GM19463 (cell line): ENCODE data around the gene TRIP10.

ENCODE experiments used
- ATAC-seq: cut with Tn5 transposase; IDR thresholded peaks from one replicate; pipeline ENCODE4 v1.9.1; 2021; ENCODE audit warnings: mild to moderate bottlenecking, moderate library complexity; ENCODE audit not compliant: unreplicated experiment

TRIP10 gene

DNA sequence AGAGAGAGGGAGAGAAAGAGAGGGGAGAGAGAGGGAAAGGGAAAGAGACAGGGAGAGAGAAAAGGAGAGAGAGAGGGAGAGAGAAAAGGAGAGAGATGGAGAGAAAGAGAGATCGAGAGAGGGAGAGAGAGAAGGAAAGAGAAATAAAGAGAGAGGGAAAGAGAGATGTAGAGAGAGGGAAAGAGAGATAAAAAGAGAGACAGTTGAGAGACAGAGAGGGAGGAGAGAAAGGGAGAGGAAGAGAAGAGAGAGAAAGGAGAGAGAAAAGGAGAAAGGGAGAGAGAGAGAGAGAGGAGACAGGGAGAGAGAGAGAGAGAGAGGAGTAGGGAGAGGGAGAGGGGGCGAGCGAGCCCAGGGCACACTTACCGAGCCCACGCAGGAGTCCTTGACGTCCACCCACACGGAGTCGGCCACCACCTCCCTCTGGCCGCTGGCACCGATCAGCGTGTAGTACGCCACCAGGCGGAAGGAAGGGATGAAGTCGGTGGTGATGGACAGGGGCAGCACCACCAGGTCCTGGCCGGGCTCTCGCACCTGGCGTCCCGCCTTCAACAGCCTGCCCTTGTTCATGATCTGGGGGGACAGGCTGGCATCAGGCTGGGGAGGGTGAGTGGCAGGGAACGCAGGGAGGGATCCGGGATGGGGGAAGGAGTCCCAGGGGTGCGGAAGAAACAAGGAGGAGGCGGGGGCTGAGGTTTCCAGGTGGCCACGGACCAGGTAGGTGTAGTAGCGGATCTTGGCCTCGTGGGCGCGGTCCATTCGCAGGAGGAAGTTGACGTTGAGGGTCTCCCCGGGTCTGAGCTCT, 29.0 kb upstream of the TRIP10 start:
- no peak for ATAC-seq

DNA sequence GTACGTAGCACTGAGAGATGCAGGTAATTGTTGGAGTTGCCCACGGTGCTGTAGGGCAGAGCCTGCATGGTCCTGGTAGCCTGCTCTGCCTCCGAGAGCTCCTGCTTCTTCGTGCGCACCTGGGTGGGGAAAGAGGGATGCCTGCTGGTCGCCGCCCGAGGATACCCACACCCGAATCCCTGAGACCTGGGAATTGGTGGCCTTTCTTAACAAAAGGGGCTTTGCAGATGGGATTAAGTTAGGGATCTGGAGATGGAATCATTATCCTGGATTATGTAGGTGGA, 28.5 kb upstream of the TRIP10 start:
- ATAC-seq, result no peak

DNA sequence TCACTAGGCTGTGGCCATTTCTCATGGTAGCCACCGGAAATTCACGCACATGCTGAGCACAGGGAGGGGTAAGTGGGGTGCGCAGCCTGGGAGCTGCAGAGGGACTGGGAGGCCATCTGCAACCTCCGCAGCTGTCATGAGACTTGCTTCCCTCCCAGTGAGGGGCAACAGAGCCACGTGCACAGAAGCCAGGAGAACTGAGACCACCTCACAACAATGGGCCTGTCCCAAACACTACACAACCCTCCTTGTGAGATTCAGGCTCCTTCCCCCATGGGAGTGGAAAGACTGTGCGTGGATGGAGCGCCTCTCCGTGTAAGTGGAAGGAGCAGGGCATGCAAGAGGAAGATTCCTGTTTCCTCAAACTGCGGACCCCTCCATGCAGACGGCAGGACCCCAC, 27.9 kb upstream of the TRIP10 start:
- no peak for ATAC-seq

DNA sequence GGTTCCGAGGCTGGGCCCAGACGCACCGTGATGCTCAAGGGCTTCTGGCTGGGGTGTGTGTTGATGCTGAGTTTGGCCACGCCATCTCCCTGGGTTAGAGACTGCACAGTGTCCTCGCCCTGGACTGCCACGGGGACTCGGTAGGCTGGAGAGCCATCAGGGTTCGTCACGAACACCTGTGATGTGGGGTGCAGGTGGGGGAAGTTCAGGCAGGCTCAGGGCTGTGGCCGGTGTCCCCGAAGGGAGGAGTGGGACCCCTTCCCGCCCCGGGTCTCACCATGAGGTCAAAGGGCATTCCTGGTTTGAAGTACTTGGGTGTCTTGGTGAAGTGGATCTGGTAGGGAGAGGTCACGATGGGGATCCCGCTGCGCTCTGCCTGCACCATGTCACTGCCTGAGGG, 27.2 kb upstream of the TRIP10 start:
- no peak for ATAC-seq

DNA sequence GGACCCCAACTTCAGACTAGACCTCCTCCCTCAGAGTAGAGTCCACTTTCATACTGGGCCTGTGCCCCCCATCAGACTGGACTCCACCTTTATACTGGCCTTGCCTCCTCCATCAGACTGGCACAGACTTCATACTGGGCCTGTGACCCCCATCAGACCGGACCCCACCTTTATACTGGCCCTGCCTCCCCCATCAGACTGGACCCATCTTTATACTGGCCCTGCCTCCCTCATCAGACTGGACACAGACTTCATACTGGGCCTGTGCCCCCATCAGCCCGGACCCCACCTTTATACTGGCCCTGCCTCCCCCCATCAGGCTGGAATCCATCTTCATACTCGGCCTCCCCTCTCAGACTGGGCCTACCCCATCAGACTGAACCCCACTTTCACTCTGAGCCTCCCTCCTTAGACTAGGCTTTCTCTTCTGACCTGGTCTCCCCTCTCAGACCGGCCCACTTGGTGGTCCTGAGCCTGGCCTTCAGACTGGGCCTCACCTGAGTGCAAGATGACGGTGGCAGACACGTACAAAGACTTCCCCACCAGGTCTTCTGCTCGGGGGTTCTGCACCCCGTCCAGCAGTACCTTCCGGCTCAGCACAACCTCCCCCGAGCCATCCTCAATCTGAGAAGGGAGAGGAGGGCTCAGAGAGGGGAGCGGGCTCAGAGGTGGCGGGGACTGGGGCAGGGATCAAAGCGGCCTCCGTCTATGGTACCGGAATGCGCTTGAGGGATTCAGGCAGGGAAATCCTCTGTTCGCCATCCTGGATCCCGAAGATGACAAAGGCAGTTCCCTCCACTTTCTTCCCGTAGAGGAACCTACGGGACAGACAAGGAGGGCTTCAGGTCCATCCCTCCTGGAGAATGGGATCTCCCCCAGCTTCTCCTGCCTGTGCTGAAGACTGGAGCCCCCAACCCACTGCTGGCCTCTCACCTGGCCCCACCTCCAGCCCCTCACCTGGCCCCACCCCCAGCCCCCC, 26.5 kb upstream of the TRIP10 start:
- ATAC-seq, result no peak

DNA sequence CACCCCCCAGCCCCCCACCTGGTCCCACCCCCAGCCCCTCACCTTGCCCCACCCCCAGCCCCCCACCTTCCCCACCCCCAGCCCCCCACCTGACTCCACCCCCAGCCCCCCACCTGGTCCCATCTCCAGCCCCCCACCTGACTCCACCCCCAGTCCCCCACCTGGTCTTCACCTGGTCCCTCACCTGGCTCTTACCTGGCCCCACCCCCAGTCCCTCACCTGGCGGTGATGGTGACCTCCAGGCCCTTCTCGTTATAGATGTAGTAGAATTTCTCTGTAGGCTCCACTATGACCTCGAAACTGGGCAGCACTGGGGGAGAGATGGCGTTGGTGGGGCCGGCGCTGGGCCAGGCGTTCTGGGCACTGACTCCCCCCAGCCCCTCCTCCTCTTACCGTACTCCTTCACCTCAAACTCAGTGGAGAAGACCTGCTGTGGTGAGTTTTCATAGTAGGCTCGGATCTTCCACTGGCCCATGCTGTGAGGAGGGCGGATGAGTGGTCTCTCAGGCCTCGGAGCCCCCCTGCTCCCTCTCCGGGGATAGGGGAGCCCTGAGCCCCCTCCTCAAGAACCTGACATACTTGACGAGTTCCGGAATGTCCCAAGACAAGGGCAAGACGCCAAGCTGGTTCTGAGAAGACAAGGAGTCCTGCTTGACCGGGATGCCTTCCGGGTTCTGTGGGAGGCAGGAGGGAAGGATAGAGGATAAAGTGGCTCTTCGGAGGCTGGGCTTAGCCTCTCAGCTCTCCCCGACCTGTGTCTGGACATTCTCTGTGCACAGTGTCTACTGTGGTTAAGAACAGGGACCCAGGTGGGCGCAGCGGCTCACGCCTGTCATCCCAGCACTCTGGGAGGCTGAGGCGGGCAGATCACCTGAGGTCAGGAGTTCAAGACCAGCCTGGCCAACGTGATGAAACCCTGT, 25.4 kb upstream of the TRIP10 start:
- ATAC-seq, result no peak

DNA sequence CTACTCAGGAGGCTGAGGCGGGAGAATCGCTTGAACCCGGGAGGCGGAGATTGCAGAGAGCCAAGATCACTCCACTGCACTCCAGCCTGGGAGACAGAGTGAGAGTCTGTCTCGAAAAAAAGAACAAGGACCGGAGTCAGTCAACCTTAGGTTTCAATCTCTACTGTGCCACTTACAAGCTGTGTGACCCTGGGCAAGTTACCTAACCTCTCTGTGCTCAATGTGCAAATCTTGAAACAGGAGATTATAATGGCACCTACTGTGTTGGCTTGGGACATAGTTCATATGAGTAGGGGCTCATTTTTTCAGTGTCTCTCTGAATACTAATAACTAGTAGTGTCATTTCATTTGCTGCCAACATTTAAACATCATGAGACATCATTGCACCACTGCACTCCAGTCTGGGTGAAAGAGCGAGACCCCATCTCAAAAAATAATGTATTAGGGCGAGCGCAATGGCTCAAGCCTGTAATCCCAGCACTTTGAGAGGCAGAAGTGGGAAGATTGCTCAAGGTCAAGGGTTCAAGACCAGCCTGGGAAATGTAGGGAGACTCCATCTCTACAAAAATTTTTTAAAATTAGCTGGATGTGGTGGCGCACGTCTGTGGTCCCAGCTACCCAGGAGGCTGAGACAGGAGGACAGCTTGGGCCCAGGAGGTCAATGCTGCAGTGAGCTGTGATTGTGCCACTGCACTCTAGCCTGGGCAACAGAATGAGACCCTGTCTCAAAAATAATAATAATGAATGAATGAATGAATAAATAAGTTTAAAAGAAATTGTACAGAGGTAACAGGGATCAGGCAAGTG, 24.5 kb upstream of the TRIP10 start:
- no peak for ATAC-seq

DNA sequence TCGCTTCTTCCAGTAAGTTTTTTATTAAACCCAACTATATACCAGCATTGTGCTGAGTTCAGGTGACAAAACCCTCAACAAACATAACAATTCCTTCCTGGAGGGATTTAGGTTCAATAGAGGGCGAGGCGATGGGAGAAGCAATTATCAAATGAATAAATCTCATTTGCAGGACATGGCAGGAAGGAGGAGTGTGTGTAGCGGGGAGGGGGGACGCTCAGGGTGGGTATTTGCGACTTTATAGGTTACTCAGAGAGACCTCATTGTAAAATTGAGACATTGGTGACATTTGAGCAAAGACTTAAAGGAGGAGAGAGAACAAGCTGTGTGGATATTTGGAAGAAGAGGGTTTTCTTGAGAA, 22.9 kb upstream of the TRIP10 start:
- ATAC-seq, result no peak

DNA sequence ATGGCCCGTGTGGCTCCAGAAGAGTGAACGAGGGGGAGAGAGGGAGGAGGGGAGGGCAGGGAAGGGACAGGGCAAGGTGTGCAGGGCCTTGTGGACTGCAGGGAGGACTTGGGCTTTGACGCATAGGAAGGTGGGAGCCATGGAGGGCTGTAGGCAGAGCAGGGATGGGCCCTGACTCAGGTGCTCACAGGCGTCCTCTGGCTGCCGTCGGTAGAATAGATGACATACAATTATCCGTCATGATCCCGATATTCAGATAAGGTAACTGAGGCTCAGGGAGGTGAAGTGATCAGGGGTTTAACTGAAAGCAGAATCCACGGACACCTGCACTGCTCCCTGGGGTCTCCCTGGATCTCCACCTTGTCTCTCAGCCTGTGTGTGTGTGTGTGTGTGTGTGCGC, 22.4 kb upstream of the TRIP10 start:
- ATAC-seq, result no peak

DNA sequence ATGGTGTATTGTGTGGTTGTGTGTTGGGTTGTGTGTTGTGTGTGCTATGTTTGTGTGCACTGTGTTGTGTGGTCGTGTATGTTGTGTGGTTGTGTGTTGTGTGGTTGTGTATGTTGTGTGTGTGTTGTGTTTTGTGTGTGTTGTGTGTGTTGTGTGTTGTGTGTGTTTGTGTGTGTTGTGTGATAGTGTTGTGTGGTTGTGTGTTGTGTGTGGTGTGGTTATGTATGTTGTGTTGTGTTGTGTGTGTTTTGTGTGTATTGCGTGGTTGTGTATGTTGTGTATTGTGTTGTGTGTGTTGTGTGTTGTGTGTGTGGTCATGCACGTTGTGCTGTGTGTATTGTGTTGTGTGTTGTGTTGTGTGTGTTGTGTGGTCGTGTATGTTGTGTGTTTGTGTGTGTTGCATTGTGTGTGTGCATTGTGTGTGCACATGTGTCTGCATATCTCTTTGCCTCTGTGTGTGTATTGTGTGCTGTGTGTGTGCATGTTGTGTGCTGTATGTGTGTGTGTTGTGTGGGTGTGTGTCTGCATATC, 22.0 kb upstream of the TRIP10 start:
- ATAC-seq, result no peak

DNA sequence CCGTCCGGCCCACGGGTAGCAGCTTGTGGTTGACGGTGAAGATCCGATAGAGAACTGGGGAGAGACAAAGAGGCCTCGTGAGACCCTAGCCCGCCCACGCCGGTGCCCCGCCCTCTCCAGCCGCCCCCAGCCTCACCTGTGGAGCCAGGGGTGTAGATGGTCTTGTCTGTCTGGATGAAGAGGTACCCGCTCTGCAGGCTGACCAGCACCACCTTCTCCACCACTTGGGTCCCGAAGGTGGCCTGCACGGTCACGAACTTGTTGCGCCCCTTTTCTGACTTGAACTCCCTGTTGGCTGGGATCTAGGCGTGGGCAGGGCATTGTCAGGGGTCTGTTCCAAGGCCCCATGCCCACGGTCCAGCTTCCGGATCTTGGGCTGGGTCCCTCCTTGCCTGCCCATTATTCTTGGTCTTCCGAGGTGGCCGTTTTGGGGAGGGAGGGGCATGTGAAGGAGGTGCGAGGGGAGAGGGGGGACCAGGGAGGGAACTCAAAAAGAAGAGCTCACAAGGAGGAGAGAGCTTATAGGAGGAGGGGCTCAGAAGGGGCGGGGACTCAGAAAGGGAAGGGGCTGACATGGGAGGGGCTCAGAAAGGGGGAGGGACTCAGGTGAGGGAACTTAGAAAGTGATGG, 21.3 kb upstream of the TRIP10 start:
- no peak for ATAC-seq

DNA sequence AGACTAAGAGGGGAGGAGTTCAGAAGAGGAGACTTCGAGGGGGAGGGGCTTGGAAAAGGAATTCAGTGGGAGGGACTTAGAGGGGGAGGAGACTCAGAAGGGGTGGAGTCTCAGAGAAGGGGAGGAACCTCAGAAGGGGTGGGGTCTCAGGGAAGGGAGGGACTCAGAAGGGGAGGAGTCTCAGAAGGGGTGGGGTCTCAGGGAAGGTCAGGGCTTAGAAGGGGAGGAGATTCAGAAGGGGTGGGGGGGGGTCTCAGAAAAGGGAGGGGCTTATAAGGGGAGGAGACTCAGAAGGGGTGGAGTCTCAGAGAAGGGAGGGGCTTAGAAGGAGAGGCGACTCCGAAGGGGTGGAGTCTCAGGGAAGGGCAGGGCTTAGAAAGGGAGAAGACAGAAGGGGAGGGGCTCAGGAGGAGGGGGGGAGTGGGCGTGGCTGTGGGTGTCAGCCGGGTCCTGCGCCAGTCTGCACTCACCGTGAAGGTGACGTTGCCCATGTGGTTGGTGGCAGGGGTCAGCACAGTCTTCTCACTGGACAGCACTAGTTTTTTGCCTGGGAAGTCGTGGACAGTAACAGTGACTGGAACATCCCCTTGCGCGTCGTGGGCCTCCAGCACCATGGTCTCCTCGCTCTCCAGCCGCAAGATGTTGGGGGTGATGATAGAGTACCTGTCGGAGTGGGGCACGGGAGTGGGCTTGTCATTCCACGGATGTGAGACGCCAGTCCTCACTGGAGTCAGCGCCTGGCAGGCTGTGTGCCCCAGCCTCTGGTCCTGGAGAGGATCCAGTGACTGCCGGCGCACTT, 20.5 kb upstream of the TRIP10 start:
- ATAC-seq, result no peak

DNA sequence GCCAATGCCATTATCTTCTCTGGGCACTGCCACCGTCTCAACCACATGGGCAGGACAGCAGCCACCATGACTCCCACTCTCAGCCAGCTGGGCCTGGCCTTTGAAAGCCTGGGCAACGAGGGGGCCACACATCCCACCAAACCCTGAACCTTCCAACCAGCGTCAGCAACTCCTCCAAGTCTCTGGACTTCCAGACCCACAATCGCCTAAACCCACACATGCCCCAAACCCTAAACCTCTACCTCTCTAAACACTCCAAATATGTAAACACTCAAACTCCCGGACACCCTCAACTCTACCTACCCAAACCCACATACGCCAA, 20.0 kb upstream of the TRIP10 start:
- ATAC-seq, result no peak

DNA sequence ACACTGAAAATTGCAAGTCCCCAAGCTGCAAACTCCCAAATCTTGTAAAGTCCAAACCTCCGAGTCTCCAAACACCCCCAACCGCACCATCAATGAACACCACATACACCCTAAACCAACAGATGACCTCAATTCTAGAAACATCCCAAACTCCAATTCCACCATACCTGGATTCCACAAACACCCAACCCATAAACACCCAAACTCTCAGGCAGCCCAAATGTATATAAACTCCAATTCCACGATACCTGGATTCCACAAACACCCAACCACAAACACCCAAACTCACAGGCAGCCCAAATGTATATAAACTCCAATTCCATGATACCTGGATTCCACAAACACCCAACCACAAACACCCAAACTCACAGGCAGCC, 19.5 kb upstream of the TRIP10 start:
- ATAC-seq, result no peak

DNA sequence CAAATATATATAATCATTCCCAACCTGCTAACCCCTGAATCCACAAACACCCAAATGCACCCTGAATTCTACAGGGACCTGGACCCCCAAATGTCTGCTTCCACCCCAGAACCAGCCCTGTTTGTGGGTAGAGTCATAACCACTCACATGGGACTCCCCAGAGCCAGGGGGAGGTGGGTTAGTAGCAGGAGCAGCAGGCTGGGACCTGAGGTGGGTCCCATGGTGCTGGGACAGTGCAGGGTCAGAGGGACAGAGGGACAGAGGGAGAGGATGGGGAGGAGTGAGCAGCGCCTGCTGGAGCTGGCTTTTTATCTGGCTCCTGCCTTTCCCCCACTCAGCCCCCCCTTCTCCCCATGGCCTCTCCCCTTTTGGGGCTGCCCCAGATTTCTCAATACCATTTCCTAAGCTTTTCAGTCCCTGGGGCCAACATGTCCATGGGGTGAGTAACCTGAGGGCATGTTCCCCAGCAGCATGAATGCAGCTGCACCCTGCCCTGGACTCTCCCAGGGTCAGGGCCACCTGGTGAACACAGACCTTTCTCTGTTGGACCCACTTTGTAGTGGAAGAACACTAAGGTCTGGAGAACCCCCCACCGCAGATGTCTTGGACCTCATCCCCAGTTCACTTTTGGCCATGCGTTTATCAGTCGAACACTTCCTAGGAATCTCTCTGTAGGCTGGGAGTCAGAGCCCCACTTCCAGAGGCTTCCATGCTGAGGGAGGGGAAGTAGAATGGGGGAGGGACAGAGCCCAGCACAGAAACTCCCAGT, 18.9 kb upstream of the TRIP10 start, which contains the start of gene C3:
Gene C3, minus strand, starts transcription at position 282 of the 769 bp plus-strand sequence. Its CDS starts 61 bp downstream, at position 221.
- no peak for ATAC-seq

DNA sequence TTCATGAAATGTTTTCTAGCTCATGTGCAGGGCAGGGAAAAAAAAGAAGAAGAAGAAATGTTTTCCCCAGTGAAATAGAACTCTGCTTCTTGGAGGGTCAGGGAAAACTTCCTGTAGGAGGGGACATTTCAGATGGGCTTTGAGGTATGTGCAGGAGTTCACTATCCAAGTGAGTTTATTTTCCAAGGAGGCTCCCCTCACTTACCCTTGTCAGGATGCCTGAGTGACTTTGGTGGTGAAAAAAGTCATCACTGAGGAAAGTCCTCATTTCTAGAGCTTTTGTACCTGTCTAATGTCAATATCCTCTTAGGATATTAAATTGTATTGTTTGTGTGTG, 18.4 kb upstream of the TRIP10 start:
- ATAC-seq, result no peak

DNA sequence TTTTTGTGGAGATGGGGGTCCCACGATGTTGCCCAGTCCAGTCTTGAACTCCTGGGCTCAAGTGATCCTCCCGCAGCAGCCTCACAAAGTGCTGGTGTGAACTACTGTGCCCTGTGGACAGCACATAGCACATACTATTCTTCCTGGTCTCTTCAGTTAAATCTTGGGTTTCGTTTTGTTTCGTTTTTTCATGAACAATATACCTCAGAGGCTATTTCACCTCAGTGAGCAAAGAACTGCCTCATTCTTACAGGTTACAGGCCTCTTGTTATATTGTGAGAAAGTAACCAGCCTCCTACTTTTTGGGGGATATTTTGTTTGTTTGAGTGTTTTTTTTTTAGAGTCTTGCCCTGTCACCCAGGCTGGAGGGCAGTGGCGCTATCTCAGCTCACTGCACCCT, 17.7 kb upstream of the TRIP10 start:
- ATAC-seq, result no peak

DNA sequence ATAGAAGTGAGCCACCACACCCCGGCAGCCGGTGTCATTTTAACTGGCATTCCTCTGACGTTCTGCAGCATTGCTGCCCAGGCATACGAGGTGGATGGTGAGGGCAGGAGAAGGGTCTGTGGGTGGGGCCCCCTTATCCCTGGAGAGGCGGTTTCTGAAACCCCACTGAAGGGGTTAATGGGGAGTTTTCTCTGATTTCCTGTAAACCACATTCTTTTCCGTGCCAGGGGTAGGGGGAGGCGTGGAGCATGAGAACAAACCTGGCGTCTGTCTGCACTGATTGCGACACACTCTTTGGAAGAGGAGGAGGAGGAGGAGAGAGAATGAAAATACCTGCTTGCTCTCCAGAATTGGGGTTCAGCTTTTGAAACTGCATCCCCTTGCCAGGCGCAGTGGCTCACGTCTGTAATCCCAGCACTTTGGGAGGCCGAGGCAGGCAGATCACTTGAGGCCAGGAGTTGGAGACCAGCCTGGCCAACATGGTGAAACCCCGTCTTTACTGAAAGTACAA, 16.3 kb upstream of the TRIP10 start:
- no peak for ATAC-seq
